ENCODE results near the gene RBM43.

DNA sequence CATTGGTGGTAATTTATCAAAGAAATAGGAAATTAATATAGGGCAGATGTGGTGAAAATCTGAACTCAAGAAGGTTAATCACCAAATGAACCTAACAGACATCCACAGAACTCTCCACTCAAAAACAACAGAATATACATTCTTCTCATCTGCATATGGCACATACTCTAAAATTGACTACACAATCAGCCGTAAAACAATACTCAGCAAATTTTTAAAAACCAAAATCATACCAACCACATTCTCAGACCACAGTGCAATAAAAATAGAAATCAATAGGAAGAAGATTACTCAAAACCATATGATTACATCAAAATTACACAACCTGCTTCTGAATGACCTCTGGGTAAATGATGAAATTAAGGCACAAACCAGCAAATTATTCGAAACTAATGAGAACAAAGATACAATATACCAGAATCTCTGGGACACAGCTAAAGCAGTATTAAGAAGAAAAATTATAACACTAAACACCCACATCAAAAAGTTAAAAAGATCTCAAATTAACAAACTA, 31.0 kb downstream of the RBM43 start:
- TF ChIP-seq CEBPB (IDR thresholded peaks at IDR 0.05; ENCODE audit: low read depth, low read length) = no peak
- TF ChIP-seq, protein P1, sequence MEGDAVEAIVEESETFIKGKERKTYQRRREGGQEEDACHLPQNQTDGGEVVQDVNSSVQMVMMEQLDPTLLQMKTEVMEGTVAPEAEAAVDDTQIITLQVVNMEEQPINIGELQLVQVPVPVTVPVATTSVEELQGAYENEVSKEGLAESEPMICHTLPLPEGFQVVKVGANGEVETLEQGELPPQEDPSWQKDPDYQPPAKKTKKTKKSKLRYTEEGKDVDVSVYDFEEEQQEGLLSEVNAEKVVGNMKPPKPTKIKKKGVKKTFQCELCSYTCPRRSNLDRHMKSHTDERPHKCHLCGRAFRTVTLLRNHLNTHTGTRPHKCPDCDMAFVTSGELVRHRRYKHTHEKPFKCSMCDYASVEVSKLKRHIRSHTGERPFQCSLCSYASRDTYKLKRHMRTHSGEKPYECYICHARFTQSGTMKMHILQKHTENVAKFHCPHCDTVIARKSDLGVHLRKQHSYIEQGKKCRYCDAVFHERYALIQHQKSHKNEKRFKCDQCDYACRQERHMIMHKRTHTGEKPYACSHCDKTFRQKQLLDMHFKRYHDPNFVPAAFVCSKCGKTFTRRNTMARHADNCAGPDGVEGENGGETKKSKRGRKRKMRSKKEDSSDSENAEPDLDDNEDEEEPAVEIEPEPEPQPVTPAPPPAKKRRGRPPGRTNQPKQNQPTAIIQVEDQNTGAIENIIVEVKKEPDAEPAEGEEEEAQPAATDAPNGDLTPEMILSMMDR (conservative IDR thresholded peaks at IDR 0.05; ENCODE audit: low read depth, low read length) = no peak
- TF ChIP-seq, protein P2, sequence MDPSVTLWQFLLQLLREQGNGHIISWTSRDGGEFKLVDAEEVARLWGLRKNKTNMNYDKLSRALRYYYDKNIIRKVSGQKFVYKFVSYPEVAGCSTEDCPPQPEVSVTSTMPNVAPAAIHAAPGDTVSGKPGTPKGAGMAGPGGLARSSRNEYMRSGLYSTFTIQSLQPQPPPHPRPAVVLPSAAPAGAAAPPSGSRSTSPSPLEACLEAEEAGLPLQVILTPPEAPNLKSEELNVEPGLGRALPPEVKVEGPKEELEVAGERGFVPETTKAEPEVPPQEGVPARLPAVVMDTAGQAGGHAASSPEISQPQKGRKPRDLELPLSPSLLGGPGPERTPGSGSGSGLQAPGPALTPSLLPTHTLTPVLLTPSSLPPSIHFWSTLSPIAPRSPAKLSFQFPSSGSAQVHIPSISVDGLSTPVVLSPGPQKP (IDR thresholded peaks at IDR 0.05; ENCODE audit: borderline replicate concordance, low read depth, low read length) = no peak
- TF ChIP-seq BHLHE40 (IDR thresholded peaks at IDR 0.05; ENCODE audit: low read depth, low read length) = no peak
- TF ChIP-seq POLR2A (IDR thresholded peaks at IDR 0.05; ENCODE audit: low read depth, low read length) = no peak
- TF ChIP-seq RAD21 (IDR thresholded peaks at IDR 0.05; ENCODE audit: low read length) = no peak
- no peak for TF ChIP-seq SMC3 (IDR thresholded peaks at IDR 0.05; ENCODE audit: low read depth, low read length)
- TF ChIP-seq MXI1 (IDR thresholded peaks at IDR 0.05; ENCODE audit: borderline replicate concordance, low read depth, low read length) = no peak
- TF ChIP-seq RCOR1 (IDR thresholded peaks at IDR 0.05; ENCODE audit: insufficient replicate concordance, low read length) = no peak
- TF ChIP-seq, protein P3, sequence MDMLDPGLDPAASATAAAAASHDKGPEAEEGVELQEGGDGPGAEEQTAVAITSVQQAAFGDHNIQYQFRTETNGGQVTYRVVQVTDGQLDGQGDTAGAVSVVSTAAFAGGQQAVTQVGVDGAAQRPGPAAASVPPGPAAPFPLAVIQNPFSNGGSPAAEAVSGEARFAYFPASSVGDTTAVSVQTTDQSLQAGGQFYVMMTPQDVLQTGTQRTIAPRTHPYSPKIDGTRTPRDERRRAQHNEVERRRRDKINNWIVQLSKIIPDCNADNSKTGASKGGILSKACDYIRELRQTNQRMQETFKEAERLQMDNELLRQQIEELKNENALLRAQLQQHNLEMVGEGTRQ (IDR thresholded peaks at IDR 0.05; ENCODE audit: low read depth, low read length) = no peak
- no peak for TF ChIP-seq MAZ (IDR thresholded peaks at IDR 0.05; ENCODE audit: borderline replicate concordance, low read depth, low read length)
